K562 (cell line): ENCODE results near the gene MT2A. TPM values are rescaled to one million over a fixed set of nuclear protein-coding genes. Genes with fewer than 3 reads are reported as not detected.

Experiments used
- BMI1 ChIP-seq: fragments of 150-350 bp; IDR thresholded peaks from 2 replicates; pipeline ENCODE4 v1.6.1; 2014; ENCODE audit warnings: low read length
- CHD2 ChIP-seq: IDR thresholded peaks from 2 replicates; pipeline ENCODE4 v1.6.1; 2011; ENCODE audit warnings: low read depth, low read length
- CREB3L1 ChIP-seq: fragments of 450-650 bp; IDR thresholded peaks from 2 replicates; pipeline ENCODE4 v1.6.1; 2014; ENCODE audit warnings: low read depth, mild to moderate bottlenecking, moderate library complexity, borderline replicate concordance
- CTBP1 ChIP-seq: fragments of 450-650 bp; IDR thresholded peaks from 2 replicates; pipeline ENCODE4 v1.6.1; 2016; ENCODE audit warnings: borderline replicate concordance
- IFI16 ChIP-seq: fragments of 250-450 bp; sonication (Bioruptor Pico); IDR thresholded peaks from 2 replicates; pipeline ENCODE4 v2.1.2; 2022; ENCODE audit warnings: mild to moderate bottlenecking, inconsistent platforms
- JUNB ChIP-seq: fragments of 450-650 bp; formaldehyde crosslinking; conservative IDR thresholded peaks from 2 replicates; pipeline ENCODE4 v1.4.0; 2020; ENCODE audit warnings: mild to moderate bottlenecking
- KDM2B ChIP-seq: fragments of 250-450 bp; sonication (Bioruptor Pico); IDR thresholded peaks from 2 replicates; pipeline ENCODE4 v1.8.0; 2021; ENCODE audit warnings: mild to moderate bottlenecking, moderate library complexity
- MTA3 ChIP-seq: fragments of 450-650 bp; formaldehyde crosslinking; IDR thresholded peaks from 2 replicates; pipeline ENCODE4 v1.6.1; 2017; ENCODE audit warnings: mild to moderate bottlenecking, borderline replicate concordance
- RAD21 ChIP-seq, 2 experiments: fragments of 250-450 bp in 1 of 2; fragments of 450-650 bp in 1 of 2; sonication (Bioruptor Pico) in 1 of 2; formaldehyde crosslinking in 1 of 2; IDR thresholded peaks in 1 of 2; conservative IDR thresholded peaks in 1 of 2; 2 replicates each; pipeline versions ENCODE4 v1.4.0 to v1.8.0; 2020 to 2022; ENCODE audit warnings: mild to moderate bottlenecking in 2 of 2, moderate library complexity in 1 of 2
- RB1 ChIP-seq: fragments of 450-650 bp; IDR thresholded peaks from 2 replicates; pipeline ENCODE4 v1.6.1; 2017; ENCODE audit warnings: low read depth, mild to moderate bottlenecking
- U2AF2 ChIP-seq: fragments of 200-400 bp; formaldehyde crosslinking; optimal IDR thresholded peaks from 2 replicates; pipeline ENCODE3; 2017; ENCODE audit warnings: low read depth, mild to moderate bottlenecking, low read length
- ZNF347 ChIP-seq: fragments of 450-650 bp; formaldehyde crosslinking; IDR thresholded peaks from 2 replicates; pipeline ENCODE4 v1.4.0; 2020; ENCODE audit warnings: low read depth, mild to moderate bottlenecking, moderate library complexity
- ZNF586 ChIP-seq: fragments of 450-650 bp; formaldehyde crosslinking; conservative IDR thresholded peaks from 2 replicates; pipeline ENCODE4 v1.4.0; 2020; ENCODE audit warnings: mild to moderate bottlenecking, moderate library complexity
- ZNF778 ChIP-seq: fragments of 450-650 bp; formaldehyde crosslinking; IDR thresholded peaks from 2 replicates; pipeline ENCODE4 v1.4.0; 2020; ENCODE audit warnings: mild to moderate bottlenecking, moderate library complexity
- polyA plus RNA-seq, 8 experiments: library from polyadenylated mRNA; depleted of rRNA in 4 of 8; stranded (reverse) in 5 of 8; unstranded in 3 of 8; fragments of >200 nt; fragmentation: Nextera tagmentation in 2 of 8; fragmentation: Illumina TruSeq in 1 of 8; extraction: Ambion mirVana in 2 of 8; extraction: Trizol in 1 of 8; gene quantifications; 2 replicates each; pipeline versions ENCODE4 v1.2.1 to v1.2.3, GENCODE V29; 2011 to 2014; ENCODE audit warnings: inconsistent platforms in 1 of 8, missing spikeins in 1 of 8
- total RNA-seq, 7 experiments: library from RNA; depleted of rRNA in 6 of 7; stranded (reverse); fragments of >200 nt in 6 of 7; fragmentation: Illumina TruSeq in 2 of 7; extraction: Trizol in 2 of 7; gene quantifications; 2 replicates each; pipeline versions ENCODE4 v1.2.1 to v1.2.3, GENCODE V29; 2011 to 2021; ENCODE audit warnings: low replicate concordance in 1 of 7
- TF ChIP-seq, protein P1 (sequence below), 3 experiments: fragments of 200-800 bp in 1 of 3; fragments of 250-450 bp in 1 of 3; fragments of 450-650 bp in 1 of 3; sonication (Bioruptor Pico) in 1 of 3; sonication (Bioruptor generic) in 1 of 3; formaldehyde crosslinking in 1 of 3; IDR thresholded peaks; 2 replicates each; pipeline versions ENCODE4 v1.6.1 to v1.8.0; 2016 to 2022; ENCODE audit warnings: mild to moderate bottlenecking in 2 of 3, missing genetic modification characterization in 2 of 3, missing compliant biosample characterization in 1 of 3, moderate library complexity in 1 of 3
- TF ChIP-seq, protein P2 (sequence below): fragments of 450-650 bp; IDR thresholded peaks from 2 replicates; pipeline ENCODE4 v1.6.1; 2016; ENCODE audit warnings: antibody characterized with exemption
- TF ChIP-seq, protein P3 (sequence below), 2 experiments: IDR thresholded peaks in 1 of 2; conservative IDR thresholded peaks in 1 of 2; 2 replicates each; pipeline ENCODE4 v1.6.1; 2016; ENCODE audit warnings: low read depth in 2 of 2, mild to moderate bottlenecking in 1 of 2, missing compliant biosample characterization in 1 of 2, missing genetic modification characterization in 1 of 2, moderate library complexity in 1 of 2

Gene MT2A
- total and polyA plus RNA-seq, 9 of the 15 experiments (the other 6 are each of a cell fraction or from before 2014, with no cell fraction given): 2.0 to 16.9 (median 8.5) TPM

DNA sequence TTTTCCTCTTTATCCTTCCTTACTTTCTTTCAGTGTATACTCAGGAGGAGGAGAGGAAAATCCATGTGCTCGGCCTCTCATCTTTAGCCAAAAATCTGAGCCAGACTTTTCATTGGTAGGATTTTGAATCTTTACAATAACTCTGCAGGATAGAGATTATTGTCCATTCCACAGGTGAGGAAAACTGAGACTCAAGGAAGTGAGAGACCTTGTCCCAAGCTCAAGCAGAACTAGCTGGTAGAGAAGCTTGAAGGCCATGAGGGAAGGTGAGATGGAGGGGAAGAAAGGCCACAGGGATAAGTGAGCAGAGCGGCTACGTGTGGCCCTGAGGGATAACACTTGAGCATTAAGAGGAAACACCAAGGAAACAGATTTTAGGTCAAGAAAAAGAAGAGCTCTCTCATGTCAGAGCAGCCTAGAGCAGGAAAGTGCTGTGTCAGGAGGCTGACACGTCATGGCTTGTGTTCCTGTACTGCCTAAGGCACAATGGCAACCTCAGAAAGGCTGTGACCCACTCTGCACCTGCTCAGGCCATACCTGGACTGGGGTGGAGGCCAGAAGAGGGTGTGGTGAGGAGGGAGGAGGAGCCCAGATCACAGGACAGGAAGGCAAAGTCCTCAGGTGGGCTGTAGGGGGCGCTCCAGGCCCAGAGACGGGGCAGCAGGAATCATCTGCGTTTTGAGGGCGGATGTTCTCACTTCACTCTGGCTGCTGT lies 31.6 kb upstream of the MT2A start (continued):
- TF ChIP-seq, protein P1, sequence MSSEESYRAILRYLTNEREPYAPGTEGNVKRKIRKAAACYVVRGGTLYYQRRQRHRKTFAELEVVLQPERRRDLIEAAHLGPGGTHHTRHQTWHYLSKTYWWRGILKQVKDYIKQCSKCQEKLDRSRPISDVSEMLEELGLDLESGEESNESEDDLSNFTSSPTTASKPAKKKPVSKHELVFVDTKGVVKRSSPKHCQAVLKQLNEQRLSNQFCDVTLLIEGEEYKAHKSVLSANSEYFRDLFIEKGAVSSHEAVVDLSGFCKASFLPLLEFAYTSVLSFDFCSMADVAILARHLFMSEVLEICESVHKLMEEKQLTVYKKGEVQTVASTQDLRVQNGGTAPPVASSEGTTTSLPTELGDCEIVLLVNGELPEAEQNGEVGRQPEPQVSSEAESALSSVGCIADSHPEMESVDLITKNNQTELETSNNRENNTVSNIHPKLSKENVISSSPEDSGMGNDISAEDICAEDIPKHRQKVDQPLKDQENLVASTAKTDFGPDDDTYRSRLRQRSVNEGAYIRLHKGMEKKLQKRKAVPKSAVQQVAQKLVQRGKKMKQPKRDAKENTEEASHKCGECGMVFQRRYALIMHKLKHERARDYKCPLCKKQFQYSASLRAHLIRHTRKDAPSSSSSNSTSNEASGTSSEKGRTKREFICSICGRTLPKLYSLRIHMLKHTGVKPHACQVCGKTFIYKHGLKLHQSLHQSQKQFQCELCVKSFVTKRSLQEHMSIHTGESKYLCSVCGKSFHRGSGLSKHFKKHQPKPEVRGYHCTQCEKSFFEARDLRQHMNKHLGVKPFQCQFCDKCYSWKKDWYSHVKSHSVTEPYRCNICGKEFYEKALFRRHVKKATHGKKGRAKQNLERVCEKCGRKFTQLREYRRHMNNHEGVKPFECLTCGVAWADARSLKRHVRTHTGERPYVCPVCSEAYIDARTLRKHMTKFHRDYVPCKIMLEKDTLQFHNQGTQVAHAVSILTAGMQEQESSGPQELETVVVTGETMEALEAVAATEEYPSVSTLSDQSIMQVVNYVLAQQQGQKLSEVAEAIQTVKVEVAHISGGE (CRISPR knock-in tag; IDR thresholded peaks at IDR 0.05): no peak
- TF ChIP-seq KDM2B (CRISPR knock-in tag) (no peak), IFI16 (CRISPR knock-in tag) (no peak), JUNB (no peak), BMI1 (no peak), U2AF2 (no peak), CTBP1 (peak; percentile 87), ZNF778 (CRISPR knock-in tag) (no peak), MTA3 (peak; percentile 26; the same call in 1 of the 2 replicates), ZNF586 (CRISPR knock-in tag) (no peak), RAD21 (CRISPR knock-in tag; conservative IDR thresholded peaks at IDR 0.05 in 1 of 2, IDR thresholded peaks at IDR 0.05 in 1 of 2) (peak; percentile 88 to 96), CREB3L1 (no peak), ZNF347 (CRISPR knock-in tag) (no peak), RB1 (peak; percentile 57), CHD2 (no peak)
- TF ChIP-seq, protein P2, sequence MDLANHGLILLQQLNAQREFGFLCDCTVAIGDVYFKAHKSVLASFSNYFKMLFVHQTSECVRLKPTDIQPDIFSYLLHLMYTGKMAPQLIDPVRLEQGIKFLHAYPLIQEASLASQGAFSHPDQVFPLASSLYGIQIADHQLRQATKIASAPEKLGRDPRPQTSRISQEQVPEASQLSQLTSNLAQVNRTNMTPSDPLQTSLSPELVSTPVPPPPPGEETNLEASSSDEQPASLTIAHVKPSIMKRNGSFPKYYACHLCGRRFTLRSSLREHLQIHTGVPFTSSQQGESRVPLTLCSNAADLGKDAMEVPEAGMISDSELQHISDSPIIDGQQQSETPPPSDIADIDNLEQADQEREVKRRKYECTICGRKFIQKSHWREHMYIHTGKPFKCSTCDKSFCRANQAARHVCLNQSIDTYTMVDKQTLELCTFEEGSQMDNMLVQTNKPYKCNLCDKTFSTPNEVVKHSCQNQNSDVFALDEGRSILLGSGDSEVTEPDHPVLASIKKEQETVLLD: no peak
- TF ChIP-seq, protein P3, sequence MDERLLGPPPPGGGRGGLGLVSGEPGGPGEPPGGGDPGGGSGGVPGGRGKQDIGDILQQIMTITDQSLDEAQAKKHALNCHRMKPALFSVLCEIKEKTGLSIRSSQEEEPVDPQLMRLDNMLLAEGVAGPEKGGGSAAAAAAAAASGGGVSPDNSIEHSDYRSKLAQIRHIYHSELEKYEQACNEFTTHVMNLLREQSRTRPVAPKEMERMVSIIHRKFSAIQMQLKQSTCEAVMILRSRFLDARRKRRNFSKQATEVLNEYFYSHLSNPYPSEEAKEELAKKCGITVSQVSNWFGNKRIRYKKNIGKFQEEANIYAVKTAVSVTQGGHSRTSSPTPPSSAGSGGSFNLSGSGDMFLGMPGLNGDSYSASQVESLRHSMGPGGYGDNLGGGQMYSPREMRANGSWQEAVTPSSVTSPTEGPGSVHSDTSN (CRISPR knock-in tag; IDR thresholded peaks at IDR 0.05; ENCODE audit: low read depth): no peak
- TF ChIP-seq, protein P3 (tag; conservative IDR thresholded peaks at IDR 0.05; ENCODE audit: low read depth): no peak
